Lower lobe of right lung (tissue), 2 donors: ENCODE measurements around the gene TCF3. TPM values are rescaled to one million over a fixed set of nuclear protein-coding genes. Genes with fewer than 3 reads are reported as not detected.

Experiments used
- ATAC-seq, 2 donors: fragments of 200-7000 bp; cut with Tn5 transposase; one replicate each; pipeline ENCODE4 v1.9.1; 2020 to 2022; ENCODE audit warnings: mild to moderate bottlenecking in 2 of 2, moderate library complexity in 2 of 2
- DNase-seq: peaks from one replicate; pipeline ENCODE4 v3.0.0-alpha.2; 2020
- H3K27ac ChIP-seq: fragments of 200-600 bp; one replicate; pipeline ENCODE4 v1.8.0; 2022
- H3K27me3 ChIP-seq: fragments of 200-600 bp; one replicate; pipeline ENCODE4 v1.8.0; 2022; ENCODE audit warnings: low read depth
- H3K36me3 ChIP-seq: fragments of 200-600 bp; one replicate; pipeline ENCODE4 v1.8.0; 2022; ENCODE audit warnings: mild to moderate bottlenecking
- H3K4me1 ChIP-seq: fragments of 200-600 bp; one replicate; pipeline ENCODE4 v1.8.0; 2022
- H3K4me3 ChIP-seq: fragments of 200-600 bp; one replicate; pipeline ENCODE4 v1.8.0; 2022; ENCODE audit warnings: mild to moderate bottlenecking
- H3K9me3 ChIP-seq: fragments of 200-600 bp; one replicate; pipeline ENCODE4 v1.8.0; 2022
- intact Hi-C: fragments of 100-400 bp; cut with DNase I; formaldehyde crosslinking; loops from one replicate; pipeline ENCODE4 v1.11.0; 2022
- total RNA-seq: library from RNA; stranded (reverse); fragmentation: NEBNext Ultra II Directional; extraction: Animal tissue kit (Norgen Biotek cat#: 25700); gene quantifications from one replicate; pipeline ENCODE4 v1.2.1, GENCODE V29; 2021
- TF ChIP-seq, protein P1 (sequence below): fragments of 200-600 bp; IDR thresholded peaks from one replicate; pipeline ENCODE4 v1.8.0; 2022; ENCODE audit warnings: antibody characterized with exemption, mild to moderate bottlenecking
- donor health status: DM: no; HTN: yes; CAD: no; lungs with severe emphysema.

Gene TCF3
- total RNA-seq, 1 donor from 2014 or later = 44.5 TPM

DNA sequence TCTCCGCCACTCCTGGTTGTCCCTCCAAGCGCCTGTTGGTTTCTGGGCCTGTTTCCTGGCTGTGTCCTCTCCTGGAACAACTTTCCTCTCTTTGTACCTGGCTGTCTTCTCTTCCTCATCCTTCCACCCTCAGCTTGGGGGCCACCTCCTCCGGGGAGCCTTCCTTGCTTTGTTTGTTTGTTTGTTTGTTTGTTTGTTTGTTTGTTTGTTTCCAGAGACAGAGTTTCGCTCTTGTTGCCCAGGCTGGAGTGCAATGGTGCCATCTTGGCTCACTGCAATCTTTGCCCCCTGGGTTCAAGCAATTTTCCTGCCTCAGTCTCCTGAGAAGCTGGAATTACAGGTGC, 6.6 kb upstream of the TCF3 start:
- Histone ChIP-seq H3K36me3 (no peaks in the 10 kb centered on the region), H3K4me3 (no peak overlapping the region), H3K27me3 (no peaks in the 10 kb centered on the region), H3K9me3 (no peaks in the 10 kb centered on the region), H3K27ac (no peak overlapping the region), H3K4me1 (peaks cover 5% of the 10 kb centered on the region)
- TF ChIP-seq, protein P1, sequence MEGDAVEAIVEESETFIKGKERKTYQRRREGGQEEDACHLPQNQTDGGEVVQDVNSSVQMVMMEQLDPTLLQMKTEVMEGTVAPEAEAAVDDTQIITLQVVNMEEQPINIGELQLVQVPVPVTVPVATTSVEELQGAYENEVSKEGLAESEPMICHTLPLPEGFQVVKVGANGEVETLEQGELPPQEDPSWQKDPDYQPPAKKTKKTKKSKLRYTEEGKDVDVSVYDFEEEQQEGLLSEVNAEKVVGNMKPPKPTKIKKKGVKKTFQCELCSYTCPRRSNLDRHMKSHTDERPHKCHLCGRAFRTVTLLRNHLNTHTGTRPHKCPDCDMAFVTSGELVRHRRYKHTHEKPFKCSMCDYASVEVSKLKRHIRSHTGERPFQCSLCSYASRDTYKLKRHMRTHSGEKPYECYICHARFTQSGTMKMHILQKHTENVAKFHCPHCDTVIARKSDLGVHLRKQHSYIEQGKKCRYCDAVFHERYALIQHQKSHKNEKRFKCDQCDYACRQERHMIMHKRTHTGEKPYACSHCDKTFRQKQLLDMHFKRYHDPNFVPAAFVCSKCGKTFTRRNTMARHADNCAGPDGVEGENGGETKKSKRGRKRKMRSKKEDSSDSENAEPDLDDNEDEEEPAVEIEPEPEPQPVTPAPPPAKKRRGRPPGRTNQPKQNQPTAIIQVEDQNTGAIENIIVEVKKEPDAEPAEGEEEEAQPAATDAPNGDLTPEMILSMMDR = no peak
- intact Hi-C loops = no loop called here
- no peak for DNase-seq
- ATAC-seq = no peak

DNA sequence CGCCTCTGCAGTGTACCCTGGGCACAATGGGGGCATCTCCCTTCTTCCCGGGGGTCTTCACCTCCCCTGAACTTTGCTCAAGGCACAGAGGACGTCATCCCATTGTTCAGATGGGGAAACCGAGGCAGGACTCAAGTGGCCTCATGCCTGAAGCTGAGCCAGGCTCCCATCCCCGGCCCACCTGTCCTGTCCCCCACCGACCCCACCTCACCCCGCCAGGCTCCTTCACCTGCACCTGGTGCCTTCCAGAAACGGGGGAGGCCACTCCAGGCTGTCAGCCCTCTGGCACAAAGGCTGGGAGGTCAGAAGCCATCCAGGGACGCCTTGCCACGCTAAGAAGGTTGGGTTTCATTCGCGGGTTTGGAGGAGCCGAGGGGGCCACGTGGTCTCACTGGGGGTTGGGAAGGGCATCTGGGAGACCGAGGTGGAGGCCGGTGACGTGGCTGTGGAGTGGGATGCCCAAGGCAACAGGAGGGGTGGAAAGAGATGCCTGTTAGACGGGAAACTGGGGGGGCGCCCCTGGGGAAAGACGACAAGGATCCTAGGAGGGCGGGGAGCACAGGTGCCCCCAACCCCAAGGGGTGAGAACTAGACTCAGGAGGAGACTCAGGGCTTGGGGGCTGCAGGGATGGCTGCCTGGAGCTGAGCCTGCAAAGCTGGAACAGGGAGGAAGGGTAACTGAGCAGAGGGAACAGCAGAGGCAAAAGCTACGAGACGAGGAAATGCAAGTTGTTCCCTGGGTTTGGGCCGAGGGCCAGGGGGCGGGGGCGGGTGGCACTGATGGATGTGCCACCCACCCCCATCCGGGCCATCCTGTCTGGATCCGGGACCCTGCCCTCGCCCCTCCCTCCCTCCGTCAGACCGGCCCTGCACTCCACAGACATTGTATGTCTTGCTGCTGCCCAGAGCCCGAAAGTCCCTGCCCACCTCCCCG, 6.0 kb upstream of the TCF3 start:
- no peak for DNase-seq
- Histone ChIP-seq H3K36me3 (no peaks in the 10 kb centered on the region), H3K27me3 (no peaks in the 10 kb centered on the region), H3K9me3 (no peaks in the 10 kb centered on the region), H3K4me1 (peaks cover 9% of the 10 kb centered on the region), H3K27ac (no peak overlapping the region), H3K4me3 (no peak overlapping the region)
- ATAC-seq = no peak
- TF ChIP-seq, protein P1 = no peak
- intact Hi-C loops = no loop called here

DNA sequence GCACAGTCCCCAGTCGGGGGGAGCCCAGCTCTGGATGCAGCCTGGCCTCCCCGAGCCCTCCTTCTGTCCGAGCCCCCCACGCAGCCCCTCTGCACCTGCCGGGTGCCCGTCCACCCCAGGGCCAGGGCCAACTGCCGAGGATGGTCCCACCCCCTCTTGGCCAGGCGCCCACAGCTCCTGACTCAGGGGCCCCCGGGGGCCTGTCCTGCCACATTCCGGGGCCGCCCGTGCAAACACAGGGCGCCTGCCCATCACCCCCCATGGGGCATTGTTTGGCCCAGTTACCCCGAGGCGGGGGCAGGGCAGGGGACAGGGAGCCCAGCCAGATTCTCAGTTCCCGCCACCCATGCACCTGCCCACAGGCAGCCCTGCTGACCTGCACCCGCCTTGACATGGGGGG, 5.3 kb upstream of the TCF3 start:
- Histone ChIP-seq H3K36me3 (no peaks in the 10 kb centered on the region), H3K27ac (no peak overlapping the region), H3K9me3 (no peaks in the 10 kb centered on the region), H3K4me1 (peaks cover 11% of the 10 kb centered on the region), H3K27me3 (no peaks in the 10 kb centered on the region), H3K4me3 (no peak overlapping the region)
- ATAC-seq (no peak), DNase-seq (peak; percentile 65)
- intact Hi-C loops = no loop called here
- TF ChIP-seq, protein P1 = no peak

DNA sequence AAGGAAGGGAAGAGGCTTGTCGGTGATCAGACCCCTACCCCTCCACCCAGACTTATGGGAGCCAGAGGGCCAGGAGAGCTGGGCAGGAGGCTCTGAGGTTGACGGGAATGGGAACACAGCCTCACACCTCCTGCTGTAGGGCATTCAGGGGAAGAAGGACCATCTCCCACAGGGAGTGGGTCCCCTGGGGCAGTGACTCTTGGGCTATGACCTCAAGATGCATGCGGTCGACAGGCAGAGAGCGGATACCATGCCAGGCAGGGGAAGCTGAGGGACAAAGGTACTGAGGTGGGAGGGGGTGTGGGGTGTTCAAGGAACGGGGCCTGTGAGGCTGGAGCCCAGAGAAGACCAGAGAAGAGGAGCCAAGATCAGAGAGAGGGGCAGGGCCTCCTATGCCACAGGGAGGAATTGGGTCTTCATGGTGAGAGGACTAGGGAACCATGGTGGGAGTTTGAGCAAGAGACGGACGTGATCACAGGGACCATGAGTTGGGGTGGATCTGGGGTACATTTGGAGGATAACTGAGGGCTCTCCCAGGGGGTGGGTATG, 4.6 kb upstream of the TCF3 start:
- Histone ChIP-seq H3K27me3 (no peaks in the 10 kb centered on the region), H3K9me3 (no peaks in the 10 kb centered on the region), H3K27ac (no peak overlapping the region), H3K36me3 (no peaks in the 10 kb centered on the region), H3K4me1 (peaks cover 11% of the 10 kb centered on the region), H3K4me3 (no peak overlapping the region)
- DNase-seq (no peak), ATAC-seq (no peak)
- TF ChIP-seq, protein P1 = no peak
- intact Hi-C loops = no loop called here

DNA sequence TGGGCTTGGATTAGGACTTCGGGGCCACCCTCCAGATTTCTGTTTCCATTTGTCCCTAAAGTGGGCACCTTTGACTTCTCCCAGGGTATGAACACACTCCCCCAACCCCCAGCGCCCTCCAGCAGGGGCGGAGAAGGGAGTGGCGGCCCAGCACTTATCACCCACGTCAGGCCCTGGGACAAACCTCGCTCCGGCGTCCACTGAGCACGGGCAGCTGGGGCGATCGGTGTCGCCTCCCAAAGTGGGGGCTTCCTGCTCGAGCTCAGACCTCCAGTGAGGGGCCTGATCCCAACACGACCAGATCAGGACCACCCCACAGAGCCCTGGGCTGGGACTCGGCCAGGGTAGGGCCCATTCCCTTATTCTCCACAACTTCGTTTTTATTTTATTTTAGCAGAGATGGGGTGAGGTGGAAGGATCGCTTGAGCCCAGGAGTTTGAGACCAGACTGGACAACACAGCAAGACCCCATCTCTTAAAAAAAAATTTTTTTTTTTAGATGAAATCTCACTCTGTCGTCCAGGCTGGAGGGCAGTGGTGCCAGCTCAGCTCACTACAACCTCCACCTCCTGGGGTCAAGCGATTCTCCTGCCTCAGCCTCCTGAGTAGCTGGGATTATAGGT, 3.7 kb upstream of the TCF3 start:
- TF ChIP-seq, protein P1 = no peak
- Histone ChIP-seq H3K9me3 (no peaks in the 10 kb centered on the region), H3K27ac (no peak overlapping the region), H3K4me1 (peaks cover 15% of the 10 kb centered on the region), H3K36me3 (no peaks in the 10 kb centered on the region), H3K4me3 (no peak overlapping the region), H3K27me3 (no peaks in the 10 kb centered on the region)
- intact Hi-C loops = no loop called here
- ATAC-seq = no peak
- DNase-seq = no peak
